DMS53 (cell line): Measurements from ENCODE around the gene MRTFB.
"Not testable (repeated sequence)": the region's sequence is repeated elsewhere in the genome, so short reads cannot be mapped to it uniquely, and the experiment has no call there.

Experiments
- DNase-seq: peaks from one replicate; lab custom pipeline; 2025; lab: John Stamatoyannopoulos, UW

The MRTFB gene

DNA sequence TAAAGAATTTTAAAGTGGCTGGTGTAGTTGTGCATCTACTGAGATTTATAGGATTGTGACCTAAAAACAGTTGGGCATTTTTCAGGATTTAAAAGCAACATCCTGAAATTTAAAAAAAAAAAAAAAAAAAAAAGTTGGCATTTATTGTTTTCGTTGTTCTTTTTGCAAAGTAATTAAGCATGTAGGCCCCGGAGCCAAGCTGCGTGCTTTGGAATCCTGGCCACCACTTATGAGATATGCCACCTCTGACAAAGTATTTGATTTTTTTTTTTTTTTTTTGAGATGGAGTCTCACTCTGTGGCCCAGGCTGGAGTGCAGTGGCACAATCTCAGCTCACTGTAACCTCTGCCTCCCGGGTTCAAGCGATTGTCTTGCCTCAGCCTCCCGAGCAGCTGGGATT, 112.8 kb downstream of the MRTFB start:
- DNase-seq, result not testable (repeated sequence)

GRCh38 chr16:14186007-14186794, 115.1 kb downstream of the MRTFB start:
- DNase-seq, result peak; percentile 80

GRCh38 chr16:14186795-14187221, 115.7 kb downstream of the MRTFB start:
- peak; percentile 61 for DNase-seq

- DNase-seq, result peak; percentile 74
These were observed 116.6 kb downstream of the MRTFB start for GRCh38 chr16:14187517-14188338.

- DNase-seq, result peak; percentile 96
These were observed 122.3 kb downstream of the MRTFB start for GRCh38 chr16:14193316-14193871.

DNA sequence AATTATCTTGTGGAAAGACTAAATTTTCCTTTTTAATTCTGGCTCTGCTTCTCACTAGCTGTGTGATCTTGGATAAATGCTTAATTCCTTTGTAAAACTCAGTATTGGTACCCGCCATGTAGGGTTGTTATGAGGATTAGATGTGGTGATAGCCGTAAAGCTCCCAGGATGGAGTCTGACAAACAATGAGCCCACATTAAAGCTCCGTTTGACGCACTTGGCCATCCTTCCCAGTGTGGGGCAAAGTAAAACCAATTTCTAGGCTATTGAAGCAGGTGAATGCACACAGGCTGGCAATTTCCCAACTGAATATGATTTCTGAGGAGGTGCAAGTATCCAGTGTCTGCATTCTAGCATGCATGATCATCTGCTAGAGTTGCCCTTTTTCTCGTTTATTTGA, 123.6 kb downstream of the MRTFB start:
- DNase-seq, result peak; percentile 44

DNA sequence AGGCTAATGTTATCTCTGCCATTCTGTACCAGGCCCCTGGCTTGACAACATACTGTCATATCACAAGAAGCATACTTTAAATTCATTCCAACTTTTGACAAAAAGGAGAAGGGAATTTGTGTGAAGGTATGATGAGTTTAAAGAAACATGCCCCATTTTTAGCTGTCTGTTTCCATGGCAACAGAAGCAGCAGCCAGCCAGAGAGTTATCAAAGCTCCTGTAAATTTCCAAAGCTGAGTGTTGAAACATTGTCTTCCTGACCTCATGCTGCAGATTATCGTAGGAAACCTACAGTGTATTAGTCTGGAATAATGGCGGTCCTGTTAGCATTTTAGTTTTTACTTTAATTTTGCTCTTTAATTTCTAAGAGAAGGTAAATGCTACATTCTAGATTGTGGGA, 124.9 kb downstream of the MRTFB start:
- peak; percentile 59 for DNase-seq

DNA sequence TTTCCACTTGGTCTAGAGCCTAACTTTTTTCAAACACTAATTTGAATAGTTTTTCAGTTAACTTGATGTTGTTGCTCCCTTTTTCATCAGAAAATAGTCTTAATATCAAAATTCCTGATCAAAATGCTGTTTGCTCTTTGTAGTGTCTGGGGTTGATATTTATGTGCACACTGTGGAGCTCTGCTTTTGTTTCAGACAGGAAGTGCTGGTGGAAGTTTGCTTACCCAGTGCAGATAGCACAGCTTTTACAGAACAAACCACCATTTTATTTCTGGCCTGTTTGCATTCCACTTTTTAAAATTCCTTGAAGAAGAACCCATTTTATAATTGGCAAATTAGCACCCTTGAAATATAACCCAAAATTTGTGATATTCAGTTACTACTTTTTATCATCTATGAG, 125.4 kb downstream of the MRTFB start:
- DNase-seq, result peak; percentile 58

- DNase-seq, result peak; percentile 10
These were observed 126.9 kb downstream of the MRTFB start for GRCh38 chr16:14198012-14198411.

DNA sequence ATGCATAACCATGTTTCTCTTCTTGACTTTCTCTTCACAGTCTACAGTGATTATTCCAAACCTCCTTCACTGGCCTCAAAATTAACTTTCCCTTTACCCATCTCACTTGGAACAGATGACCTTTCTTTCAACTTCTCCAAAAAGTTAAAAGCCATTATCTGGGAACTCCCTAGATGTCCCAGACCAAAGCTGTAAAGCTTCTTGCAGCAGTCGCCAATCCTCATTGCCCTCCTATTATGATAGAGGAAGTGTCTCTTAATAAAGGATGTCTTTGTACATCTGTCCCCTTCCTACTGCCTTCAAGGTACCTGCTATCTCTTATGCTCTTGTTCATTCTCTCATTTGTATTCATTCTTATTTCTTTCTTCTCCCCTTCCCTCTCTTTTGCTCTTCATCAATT, 127.5 kb downstream of the MRTFB start:
- no peak for DNase-seq

GRCh38 chr16:14199199-14199598, 128.1 kb downstream of the MRTFB start:
- no peak for DNase-seq

DNA sequence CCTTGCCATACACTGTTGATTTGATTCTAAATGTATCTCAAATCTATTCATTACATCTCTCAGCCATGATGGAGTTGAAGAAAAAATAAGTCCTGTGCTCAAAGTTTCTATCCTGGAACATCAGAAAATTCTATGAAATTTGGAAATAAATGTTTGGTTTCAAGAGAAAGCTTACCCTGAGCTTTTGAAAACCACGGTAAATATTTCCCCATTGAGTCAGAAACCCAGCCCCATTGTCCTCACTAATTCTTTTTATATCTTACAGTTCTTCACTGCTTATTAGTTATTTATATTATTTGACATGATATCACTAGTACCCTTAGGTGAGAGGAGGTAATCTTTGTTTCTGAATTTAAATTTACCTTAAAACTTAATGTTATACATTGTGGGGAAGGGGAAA, 128.5 kb downstream of the MRTFB start:
- DNase-seq, result no peak

DNA sequence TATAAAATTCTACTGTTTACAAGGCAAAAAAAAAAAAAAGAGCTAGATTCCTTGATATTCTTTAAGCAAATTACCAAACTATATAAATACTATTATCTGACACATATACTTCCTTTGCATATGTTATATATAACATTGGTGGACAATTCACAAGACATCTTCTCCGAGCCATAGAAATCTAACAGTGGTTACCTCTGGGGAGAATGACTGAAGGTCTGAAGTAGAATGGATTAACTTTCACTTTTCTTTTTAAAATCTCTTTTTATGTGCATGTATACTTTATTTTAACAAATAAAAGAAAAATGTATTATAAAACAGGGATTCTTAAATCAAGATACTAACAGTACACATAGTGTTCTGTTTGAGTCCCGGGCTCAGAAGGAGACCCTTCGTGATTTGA, 131.0 kb downstream of the MRTFB start:
- DNase-seq, result peak; percentile 37

- peak; percentile 94 for DNase-seq
These were observed 131.6 kb downstream of the MRTFB start for GRCh38 chr16:14202697-14203096.

- DNase-seq, result peak; percentile 67
These were observed 132.0 kb downstream of the MRTFB start for GRCh38 chr16:14203166-14203565.

DNA sequence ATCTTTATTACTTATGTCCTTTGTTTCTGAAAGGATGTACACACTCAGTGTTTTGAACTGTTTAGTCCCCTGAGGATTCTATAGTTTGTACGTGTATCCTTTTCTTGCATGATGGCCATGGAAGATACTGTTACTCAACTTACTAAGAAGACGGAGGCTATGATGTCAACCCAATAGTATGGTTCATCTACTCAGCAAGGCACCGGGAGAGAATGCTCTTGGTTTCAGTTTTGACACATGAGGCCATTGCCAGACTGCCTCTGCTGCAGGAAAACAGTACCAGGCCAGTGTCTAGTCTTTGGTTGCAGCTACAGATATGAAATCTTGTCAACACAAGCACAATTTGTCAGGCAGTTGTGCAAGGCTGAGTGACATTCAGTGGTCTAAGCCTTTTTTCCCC, 134.5 kb downstream of the MRTFB start:
- peak; percentile 9 for DNase-seq

GRCh38 chr16:14211856-14212543, 140.9 kb downstream of the MRTFB start:
- no peak for DNase-seq

DNA sequence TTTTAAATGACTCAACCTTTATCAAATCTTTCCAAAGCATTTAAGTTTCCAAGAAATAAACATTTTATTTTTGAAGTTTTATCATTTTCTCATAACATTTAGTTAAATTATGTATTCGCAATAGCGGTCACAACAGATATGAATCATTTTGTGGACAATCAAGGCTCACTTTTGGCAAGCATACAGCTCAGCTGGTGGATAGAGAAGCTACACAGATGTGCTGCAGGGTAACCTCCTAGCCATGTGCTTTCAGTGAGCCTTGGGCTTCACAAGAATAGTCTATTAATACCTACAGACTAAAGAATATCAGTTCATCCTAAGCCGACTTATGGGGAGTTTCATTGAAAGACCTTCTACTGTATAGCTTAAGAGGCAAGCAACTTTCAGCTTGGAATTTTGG, 144.8 kb downstream of the MRTFB start:
- no peak for DNase-seq

- no peak for DNase-seq
These were observed 148.9 kb downstream of the MRTFB start for GRCh38 chr16:14219983-14220382.

DNA sequence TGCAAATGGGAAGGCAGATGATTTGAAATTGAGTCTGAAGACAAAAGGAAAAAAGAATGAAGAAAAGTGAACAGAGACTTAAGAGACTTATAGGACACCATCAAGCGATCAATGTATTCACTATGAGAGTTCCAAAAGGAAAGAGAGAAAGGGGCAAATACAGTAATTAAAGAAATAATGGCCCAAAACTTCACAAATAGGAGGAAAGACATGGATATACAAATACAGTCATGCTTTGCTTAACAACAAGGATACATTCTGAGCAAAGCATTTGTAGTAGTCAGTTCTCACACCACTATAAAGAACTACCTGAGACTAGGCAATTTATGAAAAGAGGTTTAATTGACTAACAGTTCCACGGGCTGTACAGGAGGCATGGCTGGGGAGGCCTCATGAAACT, 152.5 kb downstream of the MRTFB start:
- no peak for DNase-seq

DNA sequence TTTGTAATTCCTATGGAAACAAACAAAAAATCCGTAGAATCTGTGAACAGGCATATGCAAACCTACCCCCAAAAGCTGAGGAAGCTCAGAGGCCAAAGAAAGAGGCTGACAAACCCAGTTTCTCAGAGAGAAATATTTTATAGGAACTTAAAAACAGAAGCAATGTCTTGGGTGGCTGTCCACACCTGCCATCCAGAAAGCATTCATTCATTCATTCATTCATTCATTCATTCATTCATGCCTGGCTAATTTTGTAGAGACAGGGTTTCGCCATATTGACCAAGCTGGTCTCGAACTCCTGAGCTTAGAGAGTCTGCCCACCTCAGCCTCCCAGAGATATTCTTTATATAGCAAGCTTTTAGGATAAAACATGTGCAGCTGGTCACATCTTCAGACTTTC, 154.3 kb downstream of the MRTFB start:
- no peak for DNase-seq

DNA sequence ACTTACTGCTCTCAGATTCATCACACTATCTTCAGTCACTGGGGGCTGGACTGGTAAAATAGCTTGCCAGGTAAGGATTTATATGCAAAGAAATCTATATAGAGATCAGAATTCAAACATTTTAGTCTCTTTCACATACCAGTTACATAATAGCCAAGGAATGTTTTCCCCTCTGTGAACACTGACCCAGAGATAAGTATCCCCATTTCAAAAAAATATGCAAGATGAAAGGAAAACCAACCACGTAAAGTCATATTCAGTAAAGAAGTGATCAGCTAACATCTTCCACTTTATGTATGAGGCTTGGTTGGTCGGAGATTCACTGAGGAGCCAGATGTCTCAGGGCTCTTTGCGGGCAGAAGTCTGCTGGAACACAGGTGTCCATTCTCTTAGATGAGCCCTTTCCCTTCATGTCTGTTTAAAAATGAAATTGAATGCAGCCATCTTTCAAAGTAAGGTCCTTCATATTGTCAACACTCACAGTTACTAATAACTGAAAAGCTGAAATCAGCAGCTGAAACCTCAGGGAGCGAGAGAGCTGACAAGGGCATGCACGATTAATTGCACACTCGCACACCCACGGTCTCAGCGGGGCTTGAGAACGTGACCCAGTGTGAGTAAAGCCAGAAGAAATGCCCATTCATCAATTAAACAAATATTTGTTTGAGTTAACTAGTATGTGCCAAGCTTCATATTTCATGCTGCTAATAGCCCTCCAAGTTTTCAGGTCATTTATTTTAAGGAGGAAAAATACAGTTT, 161.2 kb downstream of the MRTFB start:
- no peak for DNase-seq
